HFFc6 (cell line): ENCODE data around the gene NOSIP. TPM values are rescaled to one million over a fixed set of nuclear protein-coding genes. Genes with fewer than 3 reads are reported as not detected.

Experiments used
- DNase-seq: peaks from one replicate; pipeline ENCODE4 v3.0.0-alpha.2; 2018
- H3K27ac Mint-ChIP-seq: 2 replicates; pipeline ENCODE4 v1.8.0; 2020; ENCODE audit warnings: mild to moderate bottlenecking, mixed read lengths
- H3K27me3 Mint-ChIP-seq: 2 replicates; pipeline ENCODE4 v1.8.0; 2021; ENCODE audit warnings: mild to moderate bottlenecking, moderate library complexity, mixed read lengths; ENCODE audit not compliant: insufficient read depth
- H3K36me3 Mint-ChIP-seq: 2 replicates; pipeline ENCODE4 v1.8.0; 2021; ENCODE audit warnings: low read depth, mixed read lengths
- H3K4me1 Mint-ChIP-seq: 2 replicates; pipeline ENCODE4 v1.8.0; 2020; ENCODE audit warnings: low read depth, mixed read lengths
- H3K4me3 Mint-ChIP-seq: 2 replicates; pipeline ENCODE4 v1.8.0; 2020; ENCODE audit warnings: mild to moderate bottlenecking, moderate library complexity, mixed read lengths
- H3K9me3 Mint-ChIP-seq: 2 replicates; pipeline ENCODE4 v1.8.0; 2020; ENCODE audit warnings: mild to moderate bottlenecking, mixed read lengths
- CTCF ChIP-seq: fragments of 200-600 bp; sonication (generic); IDR thresholded peaks from 2 replicates; pipeline ENCODE4 v1.5.0; 2021; ENCODE audit warnings: antibody characterized with exemption, mild to moderate bottlenecking
- total RNA-seq, 6 experiments: library from RNA; stranded (reverse); fragmentation: NEBNext Ultra II Directional; extraction: Animal tissue kit (Norgen Biotek cat#: 25700); gene quantifications; 2 replicates in 1 of 6; 3 replicates in 5 of 6; pipeline ENCODE4 v1.2.3, GENCODE V29; 2021

The NOSIP gene
- total RNA-seq, 6 experiments from 2014 or later = 66.0 to 79.7 (median 72.4) TPM

GRCh38 chr19:49560358-49560900 is 19.9 kb downstream of the NOSIP start:
- Mint-ChIP-seq H3K4me3 (no peak overlapping the region), H3K27ac (no peak overlapping the region), H3K27me3 (peaks cover 3% of the 10 kb centered on the region; the same call in 1 of the 2 replicates), H3K36me3 (peaks cover 10% of the 10 kb centered on the region), H3K4me1 (no peaks in the 10 kb centered on the region), H3K9me3 (no peaks in the 10 kb centered on the region)
- no peak for DNase-seq
- TF ChIP-seq CTCF = no peak

GRCh38 chr19:49559928-49560327 is 20.4 kb downstream of the NOSIP start:
- peaks cover 7% of the 10 kb centered on the region for H3K36me3 Mint-ChIP-seq
- no peak for TF ChIP-seq CTCF

GRCh38 chr19:49559443-49559842 is 20.9 kb downstream of the NOSIP start:
- peaks cover 3% of the 10 kb centered on the region; the same call in 1 of the 2 replicates for H3K27me3 Mint-ChIP-seq
- no peak for DNase-seq
- peaks cover 6% of the 10 kb centered on the region for H3K4me1 Mint-ChIP-seq
- no peaks in the 10 kb centered on the region for H3K9me3 Mint-ChIP-seq
- H3K36me3 Mint-ChIP-seq = peaks cover 12% of the 10 kb centered on the region
- TF ChIP-seq CTCF = no peak
- H3K4me3 Mint-ChIP-seq = no peak overlapping the region
- no peak overlapping the region for H3K27ac Mint-ChIP-seq

More at GRCh38 chr19:49559928-49560327, 20.4 kb downstream of the NOSIP start:
- no peak overlapping the region for H3K27ac Mint-ChIP-seq
- H3K27me3 Mint-ChIP-seq = peaks cover 3% of the 10 kb centered on the region; the same call in 1 of the 2 replicates
- H3K4me1 Mint-ChIP-seq = peaks cover under 1% of the 10 kb centered on the region
- no peaks in the 10 kb centered on the region for H3K9me3 Mint-ChIP-seq
- no peak overlapping the region for H3K4me3 Mint-ChIP-seq
- DNase-seq = no peak

GRCh38 chr19:49558591-49558990 is 21.8 kb downstream of the NOSIP start:
- Mint-ChIP-seq H3K27me3 (peaks cover 3% of the 10 kb centered on the region; the same call in 1 of the 2 replicates), H3K27ac (peak overlapping the region; percentile 43; the same call in 1 of the 2 replicates), H3K4me3 (no peak overlapping the region), H3K4me1 (peaks cover 14% of the 10 kb centered on the region), H3K36me3 (peaks cover 16% of the 10 kb centered on the region), H3K9me3 (no peaks in the 10 kb centered on the region)
- no peak for TF ChIP-seq CTCF
- DNase-seq = no peak

GRCh38 chr19:49557641-49558325 is 22.6 kb downstream of the NOSIP start:
- H3K4me1 Mint-ChIP-seq = peaks cover 17% of the 10 kb centered on the region
- peaks cover 3% of the 10 kb centered on the region; the same call in 1 of the 2 replicates for H3K27me3 Mint-ChIP-seq
- H3K36me3 Mint-ChIP-seq = peaks cover 18% of the 10 kb centered on the region
- H3K9me3 Mint-ChIP-seq = no peaks in the 10 kb centered on the region
- no peak for DNase-seq
- no peak overlapping the region for H3K27ac Mint-ChIP-seq
- H3K4me3 Mint-ChIP-seq = no peak overlapping the region
- TF ChIP-seq CTCF = no peak
